Measurements from ENCODE around the gene NBR1.

Gene NBR1

GRCh38 chr17:43217614-43218087 lies 46.6 kb downstream of the NBR1 start:
- no peaks in the 10 kb centered on the region for H3K4me1 ChIP-seq (ENCODE audit: control insufficient read depth, insufficient read depth, low read length)
- CTCF ChIA-PET: interaction anchor here (0.6 to 1.0 kb wide), 4 partner anchors 13 to 287 kb away, joined by 3 read pairs; no protein-coding TSS in a partner anchor

GRCh38 chr17:43219001-43219400 lies 48.0 kb downstream of the NBR1 start:
- H3K4me1 ChIP-seq (ENCODE audit: control insufficient read depth, insufficient read depth, low read length): no peaks in the 10 kb centered on the region
- ChIA-PET POLR2A (interaction anchor here (0.6 kb wide), 1 partner anchor 91 kb away, joined by 7 read pairs; no protein-coding TSS in a partner anchor), CTCF (interaction anchor here (0.8 kb wide), 1 partner anchor 91 kb away, joined by 5 read pairs; no protein-coding TSS in a partner anchor)
- no peaks in the 10 kb centered on the region for H3K9me3 ChIP-seq (ENCODE audit: control insufficient read depth, insufficient read depth, low read depth, low read length)
- peaks cover 0 to 30% of the 10 kb centered on the region in 2 experiments; a peak in 2 of 3 replicates for H3K36me3 ChIP-seq (ENCODE audit: control insufficient read depth in 2 of 2, insufficient read depth in 1 of 2, low read length in 2 of 2)
- TF ChIP-seq ZNF610 (tag by site-specific recombination; IDR thresholded peaks at IDR 0.05; ENCODE audit: borderline replicate concordance): no peak
- no peak for TF ChIP-seq ZNF530 (tag by site-specific recombination; IDR thresholded peaks at IDR 0.05; ENCODE audit: low read depth)
- no peak for TF ChIP-seq ZNF510 (tag by site-specific recombination; IDR thresholded peaks at IDR 0.05; ENCODE audit: insufficient replicate concordance)
- no peak overlapping the region for H3K4me3 ChIP-seq (ENCODE audit: low read depth, low read length)
- no peak overlapping the region for H3K27ac ChIP-seq (ENCODE audit: extremely low read depth, low read depth, low read length)

More at GRCh38 chr17:43217614-43218087, 46.6 kb downstream of the NBR1 start:
- Histone ChIP-seq H3K4me3 (ENCODE audit: low read depth, low read length) (no peak overlapping the region), H3K36me3 (ENCODE audit: control insufficient read depth in 2 of 2, insufficient read depth in 1 of 2, low read length in 2 of 2) (peaks cover 0 to 43% of the 10 kb centered on the region in 2 experiments; a peak in 2 of 3 replicates), H3K27ac (ENCODE audit: extremely low read depth, low read depth, low read length) (no peak overlapping the region), H3K9me3 (ENCODE audit: control insufficient read depth, insufficient read depth, low read depth, low read length) (no peaks in the 10 kb centered on the region)
- TF ChIP-seq ZNF521 (tag by site-specific recombination; IDR thresholded peaks at IDR 0.05) (no peak), ZNF488 (tag by site-specific recombination; IDR thresholded peaks at IDR 0.05) (no peak), ZNF202 (tag by site-specific recombination; IDR thresholded peaks at IDR 0.05; ENCODE audit: borderline replicate concordance) (no peak), PRDM2 (tag by site-specific recombination; IDR thresholded peaks at IDR 0.05; ENCODE audit: borderline replicate concordance) (no peak), ZSCAN30 (tag by site-specific recombination; IDR thresholded peaks at IDR 0.05) (no peak), ZNF560 (tag by site-specific recombination; IDR thresholded peaks at IDR 0.05; ENCODE audit: borderline replicate concordance) (no peak), KLF17 (tag by site-specific recombination; IDR thresholded peaks at IDR 0.05) (no peak)
- POLR2A ChIA-PET: interaction anchor here (2.4 kb wide), 2 partner anchors 17 to 98 kb away, joined by 6 to 14 read pairs; no protein-coding TSS in a partner anchor

GRCh38 chr17:43219746-43220380 lies 48.8 kb downstream of the NBR1 start:
- H3K36me3 ChIP-seq (ENCODE audit: control insufficient read depth in 2 of 2, insufficient read depth in 1 of 2, low read length in 2 of 2): peaks cover 0 to 29% of the 10 kb centered on the region in 2 experiments; a peak in 2 of 3 replicates
- H3K27ac ChIP-seq (ENCODE audit: extremely low read depth, low read depth, low read length): no peak overlapping the region
- H3K9me3 ChIP-seq (ENCODE audit: control insufficient read depth, insufficient read depth, low read depth, low read length): no peaks in the 10 kb centered on the region
- CTCF ChIA-PET: no interaction called here
- H3K4me1 ChIP-seq (ENCODE audit: control insufficient read depth, insufficient read depth, low read length): no peaks in the 10 kb centered on the region
- POLR2A ChIA-PET: interaction anchor here (1.3 kb wide), 1 partner anchor 96 kb away, joined by 8 read pairs; no protein-coding TSS in a partner anchor
- no peak overlapping the region for H3K4me3 ChIP-seq (ENCODE audit: low read depth, low read length)
- no peak for TF ChIP-seq CTCF (tag by site-specific recombination; IDR thresholded peaks at IDR 0.05)
- TF ChIP-seq HIC1 (tag by site-specific recombination; IDR thresholded peaks at IDR 0.05): no peak
- no peak for TF ChIP-seq ZNF791 (tag by site-specific recombination; IDR thresholded peaks at IDR 0.05)
- TF ChIP-seq ZNF394 (tag by site-specific recombination; IDR thresholded peaks at IDR 0.05; ENCODE audit: borderline replicate concordance): no peak
- no peak for TF ChIP-seq ZSCAN18 (tag by site-specific recombination; IDR thresholded peaks at IDR 0.05)

Data from HEK293 (cell line).